HEK293 (cell line): ENCODE data around the gene ABCG8.

Experiments used
- CTCF ChIA-PET: fragments of 350-600 bp; formaldehyde crosslinking; extraction: SDS; loops from one replicate; lab custom pipeline; 2021; ENCODE audit warnings: antibody characterized with exemption; lab: Yijun Ruan, JAX
- POLR2A ChIA-PET: fragments of 300-600 bp; formaldehyde crosslinking; extraction: SDS; loops from one replicate; lab custom pipeline; 2020; ENCODE audit warnings: antibody characterized with exemption, inconsistent platforms; lab: Yijun Ruan, JAX
- H3K27ac ChIP-seq: fragments of 200-500 bp; sonication (Bioruptor generic); 2 replicates; pipeline ENCODE4 v1.5.1; 2014; ENCODE audit warnings: low read depth, low read length, control low read depth, inconsistent platforms; ENCODE audit errors: extremely low read depth
- H3K36me3 ChIP-seq, 2 experiments: fragments of 200-500 bp in 1 of 2; sonication (Bioruptor generic) in 1 of 2; 1 replicate in 1 of 2; 2 replicates in 1 of 2; pipeline ENCODE4 v1.5.1; 2014 to 2017; ENCODE audit warnings: inconsistent platforms in 2 of 2, low read length in 2 of 2; ENCODE audit not compliant: control insufficient read depth in 2 of 2, insufficient read depth in 1 of 2
- H3K4me1 ChIP-seq: fragments of 200-500 bp; sonication (Bioruptor generic); 2 replicates; pipeline ENCODE4 v1.5.1; 2014; ENCODE audit warnings: mild to moderate bottlenecking, low read length, inconsistent platforms; ENCODE audit not compliant: control insufficient read depth, insufficient read depth
- H3K4me3 ChIP-seq: 2 replicates; pipeline ENCODE4 v1.5.1; 2011; ENCODE audit warnings: low read depth, mild to moderate bottlenecking, control low read depth, low read length, moderate library complexity
- H3K9me3 ChIP-seq: fragments of 200-500 bp; sonication (Bioruptor generic); 2 replicates; pipeline ENCODE4 v1.5.1; 2014; ENCODE audit warnings: low read depth, low read length, inconsistent platforms; ENCODE audit not compliant: control insufficient read depth, insufficient read depth
- ATF2 ChIP-seq: fragments of 450-650 bp; formaldehyde crosslinking; IDR thresholded peaks from 2 replicates; pipeline ENCODE4 v1.5.1; 2016; ENCODE audit warnings: missing biosample characterization, missing genetic modification characterization, low read depth
- CTCF ChIP-seq: fragments of 450-650 bp; formaldehyde crosslinking; IDR thresholded peaks from 2 replicates; pipeline ENCODE4 v1.5.1; 2016; ENCODE audit warnings: missing biosample characterization, missing genetic modification characterization
- PATZ1 ChIP-seq: fragments of 450-650 bp; formaldehyde crosslinking; IDR thresholded peaks from 2 replicates; pipeline ENCODE4 v1.5.1; 2016; ENCODE audit warnings: missing biosample characterization, missing genetic modification characterization
- ZNF133 ChIP-seq: fragments of 450-650 bp; formaldehyde crosslinking; IDR thresholded peaks from 2 replicates; pipeline ENCODE4 v1.5.1; 2016; ENCODE audit warnings: missing biosample characterization, missing genetic modification characterization
- ZNF24 ChIP-seq: fragments of 450-650 bp; formaldehyde crosslinking; IDR thresholded peaks from 2 replicates; pipeline ENCODE4 v1.5.1; 2016; ENCODE audit warnings: missing biosample characterization, missing genetic modification characterization
- ZNF280C ChIP-seq: fragments of 450-650 bp; formaldehyde crosslinking; IDR thresholded peaks from 2 replicates; pipeline ENCODE4 v1.5.1; 2016; ENCODE audit warnings: missing biosample characterization, missing genetic modification characterization
- ZNF350 ChIP-seq: fragments of 450-650 bp; formaldehyde crosslinking; IDR thresholded peaks from 2 replicates; pipeline ENCODE4 v1.5.0; 2017; ENCODE audit warnings: missing biosample characterization, mild to moderate bottlenecking, missing genetic modification characterization
- ZNF37A ChIP-seq: fragments of 450-650 bp; IDR thresholded peaks from 2 replicates; pipeline ENCODE4 v1.5.1; 2018; ENCODE audit warnings: missing biosample characterization, missing genetic modification characterization
- ZNF596 ChIP-seq: fragments of 450-650 bp; IDR thresholded peaks from 2 replicates; pipeline ENCODE4 v1.5.0; 2018; ENCODE audit warnings: missing biosample characterization, mild to moderate bottlenecking, missing genetic modification characterization, moderate library complexity
- ZNF645 ChIP-seq: fragments of 450-650 bp; formaldehyde crosslinking; IDR thresholded peaks from 2 replicates; pipeline ENCODE4; 2016; ENCODE audit warnings: missing biosample characterization, missing genetic modification characterization
- ZNF704 ChIP-seq: fragments of 450-650 bp; formaldehyde crosslinking; IDR thresholded peaks from 2 replicates; pipeline ENCODE4 v1.5.1; 2016; ENCODE audit warnings: missing biosample characterization, missing genetic modification characterization
- ZSCAN18 ChIP-seq: fragments of 450-650 bp; formaldehyde crosslinking; IDR thresholded peaks from 2 replicates; pipeline ENCODE4 v1.5.1; 2016; ENCODE audit warnings: missing biosample characterization, missing genetic modification characterization

ABCG8 gene

GRCh38 chr2:43842866-43843226, 4.1 kb downstream of the ABCG8 start (continued):
- TF ChIP-seq PATZ1 (tag by site-specific recombination): no peak
- no peak for TF ChIP-seq CTCF
- no peak for TF ChIP-seq ZNF133
- no peak for TF ChIP-seq ZNF350 (tag by site-specific recombination)
- TF ChIP-seq, all 188 proteins: peak for 0

GRCh38 chr2:43845181-43845580, 6.4 kb downstream of the ABCG8 start:
- H3K36me3 ChIP-seq: no peaks in the 10 kb centered on the region
- POLR2A ChIA-PET: no interaction called here
- no peak overlapping the region for H3K27ac ChIP-seq
- no peaks in the 10 kb centered on the region for H3K4me1 ChIP-seq
- no peak overlapping the region for H3K4me3 ChIP-seq
- TF ChIP-seq ATF2 (tag by site-specific recombination) (no peak), ZNF24 (tag by site-specific recombination) (no peak), ZNF280C (tag by site-specific recombination) (no peak), ZNF645 (tag by site-specific recombination) (no peak), ZSCAN18 (tag by site-specific recombination) (no peak), ZNF37A (tag by site-specific recombination) (no peak), ZNF704 (no peak), ZNF596 (tag by site-specific recombination) (no peak)
- CTCF ChIA-PET: no interaction called here
- no peaks in the 10 kb centered on the region for H3K9me3 ChIP-seq
